B cell (primary cell): Measurements from ENCODE around the gene HOPX. TPM values are rescaled to one million over a fixed set of nuclear protein-coding genes. Genes with fewer than 3 reads are reported as not detected.

ENCODE experiments used
- ATAC-seq: fragments of 200-7000 bp; cut with Tn5 transposase; one replicate; pipeline ENCODE4 v1.10.0; 2021; ENCODE audit warnings: low read depth, mild to moderate bottlenecking, moderate number of reproducible peaks, moderate library complexity
- CTCF ChIA-PET: fragments of 350-600 bp; sonication (Branson Sonifier 250); formaldehyde crosslinking; loops from one replicate; lab custom pipeline; 2021; ENCODE audit warnings: antibody characterized with exemption, inconsistent platforms; lab: Charles Lee
- POLR2A ChIA-PET: fragments of 350-600 bp; sonication (Branson Sonifier 250); formaldehyde crosslinking; loops from one replicate; lab custom pipeline; 2021; ENCODE audit warnings: antibody characterized with exemption; lab: Charles Lee
- DNase-seq: peaks from one replicate; pipeline ENCODE4 v3.0.0; 2013
- H2AFZ ChIP-seq: 2 replicates; pipeline ENCODE4 v1.6.1; 2012; ENCODE audit warnings: mild to moderate bottlenecking, low read depth, low read length; ENCODE audit not compliant: insufficient read depth, poor library complexity, severe bottlenecking
- H3K27ac ChIP-seq, 2 donors: 1 replicate in 1 of 2; 2 replicates in 1 of 2; pipeline ENCODE4 v1.5.1; 2012 to 2013; ENCODE audit warnings: low read length in 2 of 2, mild to moderate bottlenecking in 2 of 2, moderate library complexity in 1 of 2
- H3K27me3 ChIP-seq, 4 experiments: fragments of 200-600 bp in 1 of 4; sonication (generic) in 1 of 4; replicated peaks in 1 of 4; 1 replicate in 2 of 4; 2 replicates in 2 of 4; pipeline versions ENCODE4 v1.6.1 to v1.7.0; 2013 to 2016; ENCODE audit warnings: low read length in 3 of 4, mild to moderate bottlenecking in 2 of 4, mixed read lengths in 1 of 4, moderate library complexity in 1 of 4; ENCODE audit not compliant: insufficient read depth in 4 of 4, control insufficient read depth in 3 of 4; ENCODE audit errors: control extremely low read depth in 1 of 4
- H3K36me3 ChIP-seq, 2 experiments: replicated peaks in 1 of 2; 1 replicate in 1 of 2; 2 replicates in 1 of 2; pipeline versions ENCODE4 v1.6.1 to v1.7.1; 2013; ENCODE audit warnings: low read length in 1 of 2; ENCODE audit not compliant: insufficient read depth in 2 of 2, control insufficient read depth in 1 of 2; ENCODE audit errors: control extremely low read depth in 1 of 2, extremely low read depth in 1 of 2
- H3K4me1 ChIP-seq, 2 donors: fragments of 200-600 bp in 1 of 2; sonication (generic) in 1 of 2; 1 replicate in 1 of 2; 2 replicates in 1 of 2; pipeline versions ENCODE4 v1.5.1 to v1.6.1; 2013 to 2017; ENCODE audit warnings: low read length in 2 of 2; ENCODE audit not compliant: control insufficient read depth in 2 of 2, insufficient read depth in 2 of 2
- H3K4me2 ChIP-seq: replicated peaks from 2 replicates; pipeline ENCODE3; 2012; ENCODE audit warnings: mild to moderate bottlenecking, low read depth, low read length; ENCODE audit not compliant: poor library complexity, severe bottlenecking
- H3K4me3 ChIP-seq, 5 experiments: fragments of 200-600 bp in 1 of 5; sonication (generic) in 1 of 5; 1 replicate in 3 of 5; 2 replicates in 2 of 5; pipeline versions ENCODE4 v1.5.1 to v1.7.0; 2011 to 2016; ENCODE audit warnings: low read length in 4 of 5, mild to moderate bottlenecking in 4 of 5, low read depth in 2 of 5, control low read depth in 1 of 5, moderate library complexity in 1 of 5; ENCODE audit not compliant: insufficient read depth in 1 of 5; ENCODE audit errors: control extremely low read depth in 1 of 5, extremely low read depth in 1 of 5
- H3K79me2 ChIP-seq: fragments of 200-600 bp; sonication (generic); one replicate; pipeline ENCODE4 v1.6.0; 2016; ENCODE audit warnings: low read length; ENCODE audit not compliant: control insufficient read depth, insufficient read depth
- H3K9ac ChIP-seq: fragments of 200-600 bp; sonication (generic); 2 replicates; pipeline ENCODE4 v1.6.1; 2017; ENCODE audit warnings: mild to moderate bottlenecking, low read length, moderate library complexity
- H3K9me3 ChIP-seq, 3 donors: one replicate each; pipeline versions ENCODE4 v1.6.1 to v1.7.1; 2013; ENCODE audit warnings: low read length in 2 of 3; ENCODE audit not compliant: control insufficient read depth in 2 of 3, insufficient read depth in 1 of 3; ENCODE audit errors: control extremely low read depth in 1 of 3
- H4K20me1 ChIP-seq: 2 replicates; pipeline ENCODE4 v1.6.0; 2012; ENCODE audit warnings: mild to moderate bottlenecking, low read length; ENCODE audit not compliant: insufficient read depth, control insufficient read depth, poor library complexity, severe bottlenecking
- H3K27ac Mint-ChIP-seq: one replicate; pipeline ENCODE4 v1.8.0; 2021; ENCODE audit warnings: mixed read lengths
- H3K27me3 Mint-ChIP-seq: one replicate; pipeline ENCODE4 v1.8.0; 2021; ENCODE audit warnings: mixed read lengths
- H3K4me1 Mint-ChIP-seq: one replicate; pipeline ENCODE4 v1.8.0; 2021; ENCODE audit warnings: mixed read lengths
- H3K4me3 Mint-ChIP-seq: one replicate; pipeline ENCODE4 v1.8.0; 2021; ENCODE audit warnings: mixed read lengths
- H3K9me3 Mint-ChIP-seq: one replicate; pipeline ENCODE4 v1.8.0; 2022; ENCODE audit warnings: mixed read lengths; ENCODE audit not compliant: insufficient read depth
- EZH2 ChIP-seq: IDR thresholded peaks from 2 replicates; pipeline ENCODE4 v1.6.1; 2012; ENCODE audit warnings: borderline replicate concordance, low read depth, mild to moderate bottlenecking, moderate library complexity, low read length; ENCODE audit not compliant: insufficient read depth, poor library complexity, severe bottlenecking
- WGBS: methylation state at CpG from one replicate; pipeline ENCODE4 v1.1.5; 2013; ENCODE audit warnings: missing lambda C conversion rate; ENCODE audit not compliant: insufficient coverage; 5-methylcytosine and 5-hydroxymethylcytosine counted together
- intact Hi-C: fragments of 100-400 bp; cut with micrococcal nuclease; formaldehyde crosslinking; loops from one replicate; pipeline ENCODE4 v1.10.0; 2022
- polyA plus RNA-seq: library from polyadenylated mRNA; depleted of rRNA; stranded (reverse); fragments of >200 nt; gene quantifications from 2 replicates; pipeline ENCODE4 v1.2.3, GENCODE V29; 2012
- total RNA-seq, 2 donors: library from RNA; stranded (reverse); fragments of 120-200 nt in 1 of 2; gene quantifications; 1 replicate in 1 of 2; 2 replicates in 1 of 2; pipeline versions ENCODE4 v1.2.3 to v1.2.4, GENCODE V29; 2013 to 2022
- TF ChIP-seq, protein P1 (sequence below): fragments of 200-600 bp; IDR thresholded peaks from one replicate; pipeline ENCODE4 v1.8.0; 2022; ENCODE audit warnings: antibody characterized with exemption, mild to moderate bottlenecking

Gene HOPX
- total and polyA plus RNA-seq, 2 donors (not counting 1 experiment from before 2014, with no cell fraction given): 7.4 to 29.2 TPM

DNA sequence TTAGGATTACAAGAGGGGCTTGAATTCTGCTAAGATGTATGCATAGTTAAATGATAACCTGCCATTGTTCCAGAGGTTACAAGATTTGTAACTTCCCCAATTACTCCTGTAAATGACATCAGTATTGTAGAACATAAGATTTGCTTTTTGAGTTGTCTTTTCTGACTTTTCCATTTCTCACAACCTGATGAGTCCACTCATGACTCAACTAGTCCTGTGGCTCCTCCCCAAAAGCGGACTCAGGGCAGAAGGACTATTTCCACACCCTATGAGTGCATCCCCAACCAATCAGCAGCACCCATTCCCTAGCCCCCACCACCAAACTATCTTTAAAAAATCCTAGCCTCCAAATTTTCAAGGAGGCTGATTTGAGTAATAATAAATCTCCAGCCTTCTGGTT is 54.7 kb downstream of the HOPX start:
- Mint-ChIP-seq H3K4me3 (no peak overlapping the region), H3K4me1 (no peaks in the 10 kb centered on the region), H3K9me3 (peaks cover 7% of the 10 kb centered on the region), H3K27ac (no peak overlapping the region), H3K27me3 (no peaks in the 10 kb centered on the region)
- Histone ChIP-seq H4K20me1 (no peaks in the 10 kb centered on the region), H3K4me2 (no peak overlapping the region), H3K36me3 (no peaks in the 10 kb centered on the region), H3K9ac (no peak overlapping the region), H3K4me3 (no peak overlapping the region), H3K27me3 (no peaks in the 10 kb centered on the region), H3K27ac (no peak overlapping the region), H3K79me2 (no peaks in the 10 kb centered on the region), H2AFZ (no peak overlapping the region), H3K9me3 (peaks cover 2 to 19% (median 17%) of the 10 kb centered on the region in 3 donors), H3K4me1 (no peaks in the 10 kb centered on the region)
- no peak for TF ChIP-seq EZH2
- TF ChIP-seq, protein P1, sequence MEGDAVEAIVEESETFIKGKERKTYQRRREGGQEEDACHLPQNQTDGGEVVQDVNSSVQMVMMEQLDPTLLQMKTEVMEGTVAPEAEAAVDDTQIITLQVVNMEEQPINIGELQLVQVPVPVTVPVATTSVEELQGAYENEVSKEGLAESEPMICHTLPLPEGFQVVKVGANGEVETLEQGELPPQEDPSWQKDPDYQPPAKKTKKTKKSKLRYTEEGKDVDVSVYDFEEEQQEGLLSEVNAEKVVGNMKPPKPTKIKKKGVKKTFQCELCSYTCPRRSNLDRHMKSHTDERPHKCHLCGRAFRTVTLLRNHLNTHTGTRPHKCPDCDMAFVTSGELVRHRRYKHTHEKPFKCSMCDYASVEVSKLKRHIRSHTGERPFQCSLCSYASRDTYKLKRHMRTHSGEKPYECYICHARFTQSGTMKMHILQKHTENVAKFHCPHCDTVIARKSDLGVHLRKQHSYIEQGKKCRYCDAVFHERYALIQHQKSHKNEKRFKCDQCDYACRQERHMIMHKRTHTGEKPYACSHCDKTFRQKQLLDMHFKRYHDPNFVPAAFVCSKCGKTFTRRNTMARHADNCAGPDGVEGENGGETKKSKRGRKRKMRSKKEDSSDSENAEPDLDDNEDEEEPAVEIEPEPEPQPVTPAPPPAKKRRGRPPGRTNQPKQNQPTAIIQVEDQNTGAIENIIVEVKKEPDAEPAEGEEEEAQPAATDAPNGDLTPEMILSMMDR: no peak
- POLR2A ChIA-PET: no interaction called here
- 80% methylated on average over 1 of the region's 1 CpG for WGBS
- CTCF ChIA-PET: no interaction called here
- DNase-seq: no peak
- ATAC-seq: no peak
- intact Hi-C loops: no loop called here

DNA sequence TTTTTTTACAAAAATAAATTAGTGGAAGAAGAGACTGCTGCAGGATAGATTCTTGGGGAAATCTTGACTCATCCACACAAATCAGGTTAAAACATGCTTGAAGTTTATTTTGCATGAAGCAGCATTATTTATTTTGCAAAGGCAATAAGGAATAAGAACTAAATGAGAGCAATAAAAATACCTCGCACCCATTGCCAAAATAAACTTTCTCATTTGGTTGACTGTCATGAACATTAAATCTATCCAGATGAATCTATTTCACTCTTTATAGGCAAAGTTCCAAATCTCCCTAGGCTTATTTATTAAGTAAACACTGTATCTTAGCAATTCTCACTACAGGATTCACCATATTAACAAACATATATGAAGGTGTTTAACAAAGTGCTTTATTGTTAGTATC is 58.9 kb downstream of the HOPX start:
- Mint-ChIP-seq H3K4me1 (peaks cover 3% of the 10 kb centered on the region), H3K9me3 (peaks cover 7% of the 10 kb centered on the region), H3K27me3 (no peaks in the 10 kb centered on the region), H3K4me3 (no peak overlapping the region), H3K27ac (no peak overlapping the region)
- TF ChIP-seq EZH2: no peak
- TF ChIP-seq, protein P1: no peak
- H2AFZ ChIP-seq: no peak overlapping the region
- H3K4me3 ChIP-seq: no peak overlapping the region
- no peaks in the 10 kb centered on the region for H3K4me1 ChIP-seq
- H3K27me3 ChIP-seq: no peaks in the 10 kb centered on the region
- no peaks in the 10 kb centered on the region for H3K36me3 ChIP-seq
- no peaks in the 10 kb centered on the region for H3K79me2 ChIP-seq
- ATAC-seq: no peak
- no peak for DNase-seq
- WGBS: 100% methylated on average over 1 of the region's 1 CpG
- H3K9me3 ChIP-seq: peaks cover 2 to 19% (median 17%) of the 10 kb centered on the region in 3 donors
- H3K27ac ChIP-seq: no peak overlapping the region
- no peak overlapping the region for H3K9ac ChIP-seq
- intact Hi-C loops: no loop called here
- ChIA-PET POLR2A (no interaction called here), CTCF (no interaction called here)
- no peak overlapping the region for H3K4me2 ChIP-seq
- no peaks in the 10 kb centered on the region for H4K20me1 ChIP-seq
